ENCODE data around the gene PSMA5. TPM values are rescaled to one million over a fixed set of nuclear protein-coding genes. Genes with fewer than 3 reads are reported as not detected.
A peak's percentile ranks its signal among the peaks of the same experiment; 100 is the strongest.
"Not testable (repeated sequence)": the region's sequence is repeated elsewhere in the genome, so short reads cannot be mapped to it uniquely, and the experiment has no call there.

PSMA5 gene
- polyA plus RNA-seq, 4 donors, result 98.8 to 111 (median 106) TPM

- DNase-seq (ENCODE audit: low read depth in 4 of 4, low spot score in 3 of 4), result no peak
Measured at GRCh38 chr1:109434484-109434883, 8.2 kb upstream of the PSMA5 start.

GRCh38 chr1:109433322-109433721 lies 7.1 kb upstream of the PSMA5 start:
- DNase-seq (ENCODE audit: low read depth in 4 of 4, low spot score in 3 of 4), result no peak

GRCh38 chr1:109432336-109432735 lies 6.1 kb upstream of the PSMA5 start:
- DNase-seq (ENCODE audit: low read depth in 4 of 4, low spot score in 3 of 4), result no peak

DNA sequence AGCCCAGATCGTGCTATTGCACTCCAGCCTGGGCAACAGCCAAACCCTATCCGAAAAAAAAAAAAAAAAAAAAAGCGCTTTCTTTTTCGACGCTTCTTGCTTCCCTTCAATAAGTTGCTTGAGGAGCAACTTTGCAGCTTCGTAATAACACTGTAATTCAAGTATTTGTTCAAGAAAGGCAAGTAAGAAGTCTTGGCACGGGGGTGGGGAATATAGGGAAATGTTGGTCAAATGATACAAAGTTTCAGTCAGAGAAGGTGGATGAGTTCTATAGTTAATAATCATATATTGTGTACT lies 871 bp upstream of the PSMA5 start:
- DNase-seq (ENCODE audit: low read depth in 4 of 4, low spot score in 3 of 4), result no peak

DNA sequence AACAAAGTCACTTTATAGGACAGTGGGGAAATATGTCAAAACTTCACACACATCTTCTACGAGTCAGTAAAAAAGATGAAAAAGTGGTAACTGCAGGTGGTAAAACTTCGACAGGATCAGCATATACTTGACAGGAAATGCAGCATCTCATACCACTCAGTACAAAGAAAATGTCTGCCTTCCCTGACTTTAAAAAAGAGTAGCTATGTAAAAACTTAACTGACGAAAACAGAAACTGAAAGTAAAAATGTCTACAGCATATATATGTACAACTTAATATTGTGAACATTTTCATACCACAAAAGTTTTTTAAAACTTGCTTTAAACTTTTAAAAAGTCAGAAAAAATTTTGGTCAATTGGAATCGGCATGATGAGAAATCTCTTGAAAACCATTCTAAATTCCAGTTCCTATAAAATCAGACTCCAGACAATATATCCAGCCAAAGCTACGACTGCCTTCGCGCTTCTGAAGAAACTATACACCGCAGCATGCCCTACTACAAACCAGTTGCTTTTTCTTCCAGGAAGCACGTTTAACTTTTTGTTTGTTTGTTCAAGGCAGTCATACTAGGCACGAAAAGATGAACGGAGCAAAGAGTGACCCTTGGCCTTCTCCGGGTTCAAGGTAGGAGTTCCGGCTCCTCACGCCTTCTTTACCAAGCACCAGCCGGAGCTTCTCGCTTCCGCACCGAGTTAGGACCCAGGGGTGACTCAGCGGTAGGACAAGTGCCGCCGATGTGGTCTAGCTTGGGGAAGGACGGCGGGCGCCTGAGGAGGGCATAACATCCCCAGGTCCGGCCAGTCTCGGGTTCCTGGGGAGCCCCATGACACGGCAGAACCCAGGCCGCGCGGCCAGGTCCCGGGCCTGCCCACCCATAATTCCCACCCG lies 612 bp downstream of the PSMA5 start:
- peak in 1 of 4 donors; percentile 20 for DNase-seq (ENCODE audit: low read depth in 4 of 4, low spot score in 3 of 4)

DNA sequence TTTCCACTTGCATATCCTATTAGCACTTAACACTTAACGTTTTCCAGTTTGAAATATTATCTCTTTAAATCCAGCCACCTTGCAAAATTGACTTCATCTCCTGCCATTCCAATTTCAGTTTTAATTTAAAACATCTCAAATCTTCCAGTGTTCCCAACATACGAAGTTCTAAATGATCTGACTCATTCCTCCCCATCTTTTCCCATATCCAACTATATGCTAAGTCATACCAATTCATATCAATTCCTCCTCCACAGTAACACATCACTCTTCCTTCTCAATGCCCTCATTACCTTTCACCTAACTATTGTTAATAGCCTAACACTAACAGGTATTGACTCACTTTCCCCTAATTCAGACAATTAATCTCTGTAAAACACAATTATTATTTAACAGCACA lies 2.8 kb downstream of the PSMA5 start:
- no peak for DNase-seq (ENCODE audit: low read depth in 4 of 4, low spot score in 3 of 4)

DNA sequence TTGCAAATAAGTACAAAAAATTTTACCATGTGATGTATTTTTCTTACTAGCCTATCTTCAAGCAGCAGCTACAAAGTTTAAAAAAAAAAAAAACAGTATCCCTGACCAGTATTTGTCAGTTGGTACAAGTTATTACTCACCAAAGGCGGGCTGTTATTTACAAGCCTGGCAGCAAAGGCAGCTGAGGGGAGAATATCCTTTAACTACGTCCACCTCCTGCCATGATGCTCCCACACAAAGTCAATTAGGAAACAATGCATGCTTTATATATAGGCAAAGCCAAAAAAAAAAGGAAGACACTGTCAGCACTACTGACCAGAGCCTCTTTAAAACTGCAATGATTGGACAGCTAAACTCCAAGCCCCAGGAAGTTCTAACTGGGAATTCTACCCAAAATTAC lies 13.7 kb downstream of the PSMA5 start:
- no peak for DNase-seq (ENCODE audit: low read depth in 4 of 4, low spot score in 3 of 4)

DNA sequence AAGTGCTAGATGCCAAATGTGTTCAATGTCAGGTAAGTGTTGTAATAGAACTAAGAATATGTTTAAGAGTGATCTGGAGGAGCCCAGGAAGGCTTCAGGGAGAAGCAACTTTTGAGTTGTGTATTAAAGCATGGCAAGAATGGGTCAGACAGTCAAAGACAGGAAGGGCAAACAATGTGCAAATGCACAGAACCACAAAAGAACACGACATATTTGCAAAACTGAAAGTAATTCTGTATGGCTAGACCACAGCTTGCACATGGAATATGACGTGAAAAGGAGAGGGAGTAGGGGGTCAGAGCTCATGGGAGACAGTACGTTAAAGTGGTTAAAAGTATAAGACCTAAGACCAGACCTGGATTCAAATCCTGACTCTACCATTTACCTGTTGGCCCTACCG lies 21.4 kb downstream of the PSMA5 start:
- DNase-seq (ENCODE audit: low read depth in 4 of 4, low spot score in 3 of 4), result no peak

- no peak for DNase-seq (ENCODE audit: low read depth in 4 of 4, low spot score in 3 of 4)
Measured at GRCh38 chr1:109402025-109402424, 24.2 kb downstream of the PSMA5 start.

DNA sequence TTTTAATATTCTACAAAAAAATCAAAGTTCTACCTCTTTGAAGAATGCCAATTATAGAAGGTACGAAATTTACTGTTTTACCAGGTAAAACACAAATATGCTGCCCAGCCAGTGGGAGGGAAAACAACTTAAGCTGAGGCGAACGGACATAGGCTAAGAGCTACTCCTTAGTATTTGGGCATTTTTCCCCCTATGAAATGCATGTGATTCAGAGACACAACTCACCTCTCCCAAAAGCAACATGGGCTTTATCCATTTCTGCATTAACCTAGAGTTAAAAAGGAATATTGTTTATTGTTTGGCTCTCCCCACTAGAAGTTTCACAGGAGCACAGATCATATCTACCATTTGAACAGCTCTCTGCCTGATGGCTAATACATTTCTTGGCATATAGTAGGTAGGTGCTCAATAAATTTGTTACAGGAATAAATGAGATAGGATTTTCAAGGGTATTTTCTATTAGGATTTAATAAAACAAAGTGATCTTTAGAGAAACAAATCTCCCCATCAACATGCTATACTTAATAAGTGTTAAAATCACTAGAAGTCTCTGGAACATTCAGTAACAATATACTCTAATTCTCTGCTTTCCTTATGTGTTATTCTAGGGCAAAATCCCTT lies 26.1 kb downstream of the PSMA5 start:
- no peak for DNase-seq (ENCODE audit: low read depth in 4 of 4, low spot score in 3 of 4)

- DNase-seq (ENCODE audit: low read depth in 4 of 4, low spot score in 3 of 4), result no peak
Measured at GRCh38 chr1:109399326-109399957, 26.8 kb downstream of the PSMA5 start.

- no peak for DNase-seq (ENCODE audit: low read depth in 4 of 4, low spot score in 3 of 4)
Measured at GRCh38 chr1:109398343-109399225, 27.7 kb downstream of the PSMA5 start.

- peak in 3 of 4 donors; percentile 73 to 81 (median 81) for DNase-seq (ENCODE audit: low read depth in 4 of 4, low spot score in 3 of 4)
Measured at GRCh38 chr1:109397581-109398342, 28.5 kb downstream of the PSMA5 start, which contains the start of gene SORT1. TSS of gene SORT1 (minus strand) at chr1:109397918. CDS start at chr1:109397892, 26 bp downstream.

DNA sequence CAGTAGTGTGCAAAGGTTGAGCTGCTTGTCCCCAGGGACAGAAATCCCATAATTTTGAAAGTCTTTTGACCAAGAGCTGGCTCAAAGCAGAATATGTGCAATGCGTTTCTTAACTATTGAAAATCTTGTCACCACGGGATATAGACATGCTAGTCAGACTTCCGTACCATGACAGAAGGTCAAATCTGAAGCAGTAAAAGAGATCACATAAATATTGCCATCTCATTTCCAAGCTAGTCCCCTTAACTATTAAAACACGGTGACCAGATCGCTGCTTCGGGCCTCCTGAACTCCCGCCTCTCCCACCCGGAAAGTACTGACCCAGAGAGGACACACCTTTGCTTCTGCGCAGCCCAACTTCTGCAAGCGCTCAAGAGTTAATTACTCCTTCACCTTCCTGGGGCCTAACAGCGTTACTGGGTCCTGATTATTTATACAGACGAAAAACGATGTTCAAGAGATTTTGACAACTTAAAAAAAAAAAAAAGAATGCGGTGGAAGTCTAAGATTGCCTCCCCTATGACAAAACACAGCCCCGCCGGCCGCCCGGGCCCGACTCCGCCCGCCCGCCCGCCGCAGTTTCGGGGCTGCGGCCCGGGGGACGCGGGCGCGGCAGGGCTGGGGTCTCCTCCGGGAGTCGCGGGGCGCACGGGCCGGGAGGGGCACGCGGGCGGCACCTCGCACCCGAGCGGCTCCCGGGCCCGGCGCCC lies 29.2 kb downstream of the PSMA5 start:
- no peak for DNase-seq (ENCODE audit: low read depth in 4 of 4, low spot score in 3 of 4)

- no peak for DNase-seq (ENCODE audit: low read depth in 4 of 4, low spot score in 3 of 4)
Measured at GRCh38 chr1:109396513-109396839, 29.8 kb downstream of the PSMA5 start.

DNA sequence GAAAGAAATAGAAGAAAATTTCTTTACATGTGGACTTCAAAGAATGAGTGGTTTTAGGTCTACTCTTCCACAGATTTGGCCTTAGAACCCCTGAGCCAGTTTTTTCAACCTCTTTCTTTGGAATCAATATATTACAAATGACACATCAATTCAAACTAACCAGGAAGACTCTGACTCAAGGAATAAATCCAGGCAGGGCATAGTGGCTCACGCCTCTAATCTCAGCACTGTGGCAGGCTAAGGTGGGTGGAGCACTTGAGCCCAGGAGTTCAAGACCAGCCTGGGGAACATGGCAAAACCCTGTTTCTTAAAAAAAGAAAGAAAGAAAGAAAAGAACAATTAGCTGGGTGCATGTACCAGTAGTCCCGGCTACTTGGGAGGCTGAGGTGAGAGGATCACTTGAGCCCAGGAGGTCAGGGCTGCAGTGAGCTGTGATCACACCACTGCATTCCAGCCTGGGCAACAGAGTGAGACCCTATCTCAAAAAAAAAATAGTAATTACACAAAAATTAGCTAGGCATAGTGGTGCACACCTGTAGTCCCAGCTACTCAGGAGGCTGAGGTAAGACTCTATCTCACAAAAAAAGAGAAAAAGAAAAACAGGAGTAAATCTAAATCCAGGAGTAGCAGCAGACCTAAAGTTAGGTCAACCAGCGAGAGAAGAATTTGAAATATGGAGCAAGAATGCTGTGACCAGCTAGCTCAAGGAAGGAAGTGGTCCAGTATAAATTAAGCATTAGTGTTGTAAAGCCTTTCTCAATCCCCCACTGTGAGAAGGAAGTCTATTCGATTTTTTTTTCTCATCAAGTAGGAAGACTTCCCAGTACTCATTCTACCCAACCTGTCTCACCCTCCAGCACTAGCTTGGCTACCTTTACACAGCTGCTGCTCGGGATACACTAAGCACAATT lies 30.4 kb downstream of the PSMA5 start:
- no peak for DNase-seq (ENCODE audit: low read depth in 4 of 4, low spot score in 3 of 4)

DNA sequence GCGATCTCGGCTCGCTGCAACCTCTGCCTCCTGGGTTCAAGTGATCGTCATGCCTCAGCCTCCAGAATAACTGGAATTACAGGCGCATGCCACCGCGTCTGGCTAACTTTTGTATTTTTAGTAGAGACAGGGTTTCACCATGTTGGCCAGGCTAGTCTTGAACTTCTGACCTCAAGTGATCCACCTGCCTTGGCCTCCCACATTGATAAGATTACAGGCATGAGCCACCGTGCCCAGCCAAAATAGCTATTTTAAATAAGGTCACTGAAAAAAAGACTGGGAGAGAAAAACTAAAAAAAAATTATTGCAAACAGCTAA lies 31.0 kb downstream of the PSMA5 start:
- not testable (repeated sequence) for DNase-seq (ENCODE audit: low read depth in 4 of 4, low spot score in 3 of 4)

DNA sequence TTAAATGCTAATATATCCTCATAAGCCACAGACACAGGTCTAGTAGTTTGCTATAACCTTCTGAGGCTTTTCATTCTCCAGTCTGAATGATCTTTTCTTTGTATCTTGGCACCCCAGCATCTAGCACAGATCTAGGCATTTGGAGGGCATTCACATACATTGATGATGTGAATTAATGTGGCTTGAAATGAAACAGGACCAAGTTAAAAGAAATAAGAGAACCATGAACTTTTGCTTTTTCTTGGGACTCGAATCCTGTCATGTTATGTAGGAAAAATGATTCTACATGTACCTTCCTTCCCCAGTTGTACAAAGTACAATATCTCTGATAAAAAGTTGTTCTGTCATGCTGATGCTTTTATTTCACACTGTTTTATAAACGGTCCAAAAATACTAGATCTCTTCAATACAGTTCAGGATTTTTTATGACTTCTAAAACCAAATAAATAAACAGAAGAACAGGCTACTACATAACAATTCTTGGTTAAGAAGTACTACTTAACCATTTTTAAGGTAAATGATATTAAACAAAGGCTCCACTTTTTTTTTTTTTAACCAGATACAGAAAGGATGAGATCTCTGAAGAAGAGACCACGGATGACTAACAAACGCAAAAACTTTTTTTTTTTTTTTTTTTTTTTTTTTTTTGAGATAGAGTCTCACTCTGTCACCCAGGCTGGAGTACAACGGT lies 31.5 kb downstream of the PSMA5 start:
- DNase-seq (ENCODE audit: low read depth in 4 of 4, low spot score in 3 of 4), result no peak

Data from right renal pelvis (tissue), 4 donors.